Lung (tissue), 12 donors: Measurements from ENCODE around the gene RNF2. TPM values are rescaled to one million over a fixed set of nuclear protein-coding genes. Genes with fewer than 3 reads are reported as not detected.

Source experiments
- ATAC-seq: fragments of 200-7000 bp; cut with Tn5 transposase; one replicate; pipeline ENCODE4 v1.9.1; 2020; ENCODE audit warnings: moderate number of reproducible peaks; ENCODE audit not compliant: insufficient read depth, low FRiP score
- DNase-seq, 3 donors: peaks; one replicate each; pipeline ENCODE4 v3.0.0-alpha.2; 2013 to 2017
- H3K27ac ChIP-seq, 2 donors: one replicate each; pipeline ENCODE4 v1.5.1; 2013; ENCODE audit warnings: mild to moderate bottlenecking in 2 of 2, moderate library complexity in 2 of 2, control low read depth in 1 of 2, inconsistent platforms in 1 of 2, low read depth in 1 of 2, low read length in 1 of 2
- H3K27me3 ChIP-seq, 3 donors: one replicate each; pipeline ENCODE4 v1.5.1; 2013; ENCODE audit warnings: low read length in 2 of 3; ENCODE audit not compliant: control insufficient read depth in 3 of 3, insufficient read depth in 3 of 3
- H3K36me3 ChIP-seq, 4 donors: one replicate each; pipeline ENCODE4 v1.5.1; 2013; ENCODE audit warnings: low read length in 4 of 4, mild to moderate bottlenecking in 1 of 4, moderate library complexity in 1 of 4; ENCODE audit not compliant: control insufficient read depth in 4 of 4, insufficient read depth in 4 of 4
- H3K4me1 ChIP-seq, 5 donors: one replicate each; pipeline ENCODE4 v1.5.1; 2013; ENCODE audit warnings: low read length in 5 of 5, mild to moderate bottlenecking in 2 of 5, moderate library complexity in 1 of 5; ENCODE audit not compliant: control insufficient read depth in 5 of 5, insufficient read depth in 5 of 5
- H3K4me3 ChIP-seq: one replicate; pipeline ENCODE4 v1.5.1; 2013; ENCODE audit warnings: mild to moderate bottlenecking, control low read depth, moderate library complexity
- H3K9ac ChIP-seq, 2 donors: one replicate each; pipeline ENCODE4 v1.5.1; 2013; ENCODE audit warnings: low read length in 2 of 2, control low read depth in 1 of 2; ENCODE audit not compliant: insufficient read depth in 1 of 2
- H3K9me3 ChIP-seq, 4 donors: one replicate each; pipeline ENCODE4 v1.5.1; 2013; ENCODE audit warnings: low read length in 3 of 4, mild to moderate bottlenecking in 1 of 4, moderate library complexity in 1 of 4; ENCODE audit not compliant: control insufficient read depth in 4 of 4, insufficient read depth in 3 of 4
- CTCF ChIP-seq: IDR thresholded peaks from 2 replicates; pipeline ENCODE4 v1.5.1; 2012; ENCODE audit warnings: mild to moderate bottlenecking; ENCODE audit errors: control extremely low read depth, extremely low read depth
- whole genome bisulfite sequencing, 2 donors: extraction: QIAGEN DNeasy Blood & Tissue Kit; methylation state at CpG; one replicate each; pipeline ENCODE4 v1.1.7; 2013; 5-methylcytosine and 5-hydroxymethylcytosine counted together
- polyA plus RNA-seq, 2 donors: library from polyadenylated mRNA; stranded (reverse); fragments of 200-250 nt; gene quantifications; one replicate each; pipeline ENCODE4 v1.2.1, GENCODE V29; 2013
- total RNA-seq, 2 donors: library from RNA; depleted of rRNA in 1 of 2; stranded (reverse); fragments of >200 nt in 1 of 2; gene quantifications; one replicate each; pipeline ENCODE4 v1.2.1, GENCODE V29; 2014 to 2021
- donor health status: control.
- donor health status: control.
- donor health status: Bipolar disorder and iron deficiency.
- donor health status: healthy.
- donor health status: DM: yes; HTN: yes; CAD: no.

RNF2 gene
- total and polyA plus RNA-seq, 4 donors: 4.7 to 31.5 (median 12.2) TPM

- H3K9me3 ChIP-seq: peaks cover 0 to 3% (median 0%) of the 10 kb centered on the region in 4 donors
- H3K9ac ChIP-seq: no peak overlapping the region
- peaks cover 0 to 3% (median 0%) of the 10 kb centered on the region in 5 donors for H3K4me1 ChIP-seq
- H3K36me3 ChIP-seq: peaks cover 0 to 4% (median 0%) of the 10 kb centered on the region in 4 donors
- no peak for TF ChIP-seq CTCF
- no peaks in the 10 kb centered on the region for H3K27me3 ChIP-seq
- H3K4me3 ChIP-seq: no peak overlapping the region
- DNase-seq: peak in 1 of 3 donors; percentile 16
- H3K27ac ChIP-seq: no peak overlapping the region
- no peak for ATAC-seq
Observed at GRCh38 chr1:185108321-185108720, 63.0 kb downstream of the RNF2 start.

GRCh38 chr1:185110145-185110544 lies 64.8 kb downstream of the RNF2 start:
- Histone ChIP-seq H3K27ac (no peak overlapping the region), H3K9me3 (peaks cover 0 to 3% (median 0%) of the 10 kb centered on the region in 4 donors), H3K4me3 (no peak overlapping the region), H3K9ac (no peak overlapping the region), H3K4me1 (peaks cover 0 to 3% (median 0%) of the 10 kb centered on the region in 5 donors), H3K36me3 (no peaks in the 10 kb centered on the region), H3K27me3 (no peaks in the 10 kb centered on the region)
- ATAC-seq (no peak), DNase-seq (no peak)
- no peak for TF ChIP-seq CTCF

GRCh38 chr1:185111873-185112272 lies 66.5 kb downstream of the RNF2 start:
- no peak overlapping the region for H3K9ac ChIP-seq
- H3K4me3 ChIP-seq: no peak overlapping the region
- peaks cover 0 to 3% (median 0%) of the 10 kb centered on the region in 4 donors for H3K9me3 ChIP-seq
- no peak for ATAC-seq
- no peak for TF ChIP-seq CTCF
- H3K4me1 ChIP-seq: peaks cover 0 to 3% (median 0%) of the 10 kb centered on the region in 5 donors
- H3K36me3 ChIP-seq: no peaks in the 10 kb centered on the region
- no peak overlapping the region for H3K27ac ChIP-seq
- DNase-seq: no peak
- H3K27me3 ChIP-seq: no peaks in the 10 kb centered on the region

GRCh38 chr1:185112356-185112755 lies 67.0 kb downstream of the RNF2 start:
- 70 to 88% methylated on average over 2 of the region's 2 CpGs for WGBS, 2 donors
- H3K27ac ChIP-seq: no peak overlapping the region
- no peak overlapping the region for H3K4me3 ChIP-seq
- DNase-seq: peak in 1 of 3 donors; percentile 11
- no peak for ATAC-seq
- no peak for TF ChIP-seq CTCF
- no peaks in the 10 kb centered on the region for H3K36me3 ChIP-seq
- peaks cover 0 to 3% (median 0%) of the 10 kb centered on the region in 5 donors for H3K4me1 ChIP-seq
- peaks cover 0 to 3% (median 0%) of the 10 kb centered on the region in 4 donors for H3K9me3 ChIP-seq
- H3K27me3 ChIP-seq: no peaks in the 10 kb centered on the region
- no peak overlapping the region for H3K9ac ChIP-seq
